Tibial nerve (tissue), 4 donors: ENCODE results near the gene ZC3H13.

ENCODE experiments used
- CTCF ChIP-seq, 5 experiments: fragments of 200-600 bp in 3 of 5; fragments of 450-650 bp in 2 of 5; sonication (generic) in 3 of 5; IDR thresholded peaks; one replicate each; pipeline ENCODE4 v1.5.1; 2016 to 2019; ENCODE audit warnings: antibody characterized with exemption in 5 of 5, mild to moderate bottlenecking in 3 of 5, moderate library complexity in 2 of 5
- EP300 ChIP-seq, 2 donors: sonication (generic); formaldehyde crosslinking; IDR thresholded peaks; one replicate each; pipeline ENCODE4 v1.6.1; 2017; ENCODE audit warnings: antibody characterized with exemption in 2 of 2, mild to moderate bottlenecking in 1 of 2
- POLR2A ChIP-seq, 2 donors: fragments of 450-650 bp; IDR thresholded peaks; one replicate each; pipeline ENCODE4 v1.6.1; 2017; ENCODE audit warnings: antibody characterized with exemption in 2 of 2, mild to moderate bottlenecking in 2 of 2, moderate library complexity in 2 of 2

DNA sequence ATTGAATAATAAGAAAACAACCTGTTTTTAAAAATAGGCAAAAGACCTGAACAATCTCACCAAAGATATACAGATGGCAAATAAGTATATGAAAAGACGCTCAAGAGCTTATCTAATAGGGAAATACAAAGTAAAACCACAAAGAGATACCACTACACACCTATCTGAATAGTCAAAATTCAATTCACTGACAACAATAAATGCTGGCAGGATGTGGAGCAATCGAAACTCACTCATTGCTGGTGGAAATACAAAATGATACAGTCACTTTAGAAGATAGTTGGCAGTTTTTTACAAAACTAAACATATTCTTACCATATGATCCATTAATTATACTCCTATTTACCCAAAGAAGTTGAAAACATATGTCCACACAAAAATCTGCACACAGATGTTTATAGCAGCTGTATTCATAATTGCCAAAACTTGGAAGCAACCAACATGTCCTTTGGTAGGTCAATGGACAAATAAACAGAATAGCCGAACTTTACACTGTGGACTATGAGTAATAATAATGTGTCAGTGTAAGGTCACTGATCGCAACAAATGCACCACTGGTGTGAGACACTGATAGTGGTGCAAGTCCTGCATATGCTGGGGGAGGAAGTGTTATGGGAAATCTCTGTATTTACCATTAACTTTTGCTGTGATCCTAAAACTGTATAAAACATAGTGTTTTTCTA lies 20.8 kb downstream of the ZC3H13 start:
- TF ChIP-seq CTCF (IDR thresholded peaks at IDR 0.05) (no peak), EP300 (IDR thresholded peaks at IDR 0.05) (no peak), POLR2A (IDR thresholded peaks at IDR 0.05) (no peak)
